ENCODE results near the gene POU6F1.

The POU6F1 gene

DNA sequence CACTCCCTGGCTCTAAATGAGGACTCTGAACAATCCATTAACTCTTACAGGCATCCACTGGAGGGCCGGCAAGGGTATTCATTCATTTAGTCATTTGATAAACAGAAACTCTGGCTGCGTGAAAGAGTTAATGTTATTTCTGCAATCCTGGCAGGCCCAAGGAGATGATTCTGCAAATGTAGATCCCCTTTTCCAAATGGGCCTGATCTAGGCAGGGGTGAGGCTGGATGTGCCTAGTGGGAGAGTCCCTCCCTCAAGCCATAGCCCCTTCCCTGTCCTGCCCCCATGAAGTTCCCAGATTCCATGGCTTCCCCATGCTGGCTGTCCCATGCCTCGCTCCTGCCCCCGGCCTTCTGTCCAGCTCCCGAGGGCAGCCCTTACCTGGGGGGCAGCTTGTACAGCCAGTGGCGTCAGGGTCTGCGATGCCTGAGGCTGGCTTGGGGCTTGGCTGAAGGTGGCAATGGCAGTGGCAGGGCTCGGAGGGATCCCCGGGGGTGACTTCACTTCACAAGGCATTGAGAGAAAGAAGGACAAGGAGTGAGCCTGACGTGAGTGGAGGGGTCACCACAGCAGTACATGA lies 18.4 kb downstream of the POU6F1 start:
- Mint-ChIP-seq H3K36me3 (ENCODE audit: low read depth) (no peaks in the 10 kb centered on the region), H3K4me3 (no peak overlapping the region), H3K27ac (peak overlapping the region; percentile 84), H3K4me1 (ENCODE audit: low read depth) (peaks cover 21% of the 10 kb centered on the region), H3K9me3 (no peaks in the 10 kb centered on the region), H3K27me3 (peaks cover 2% of the 10 kb centered on the region)
- intact Hi-C loops (cut with micrococcal nuclease), result no loop called here

DNA sequence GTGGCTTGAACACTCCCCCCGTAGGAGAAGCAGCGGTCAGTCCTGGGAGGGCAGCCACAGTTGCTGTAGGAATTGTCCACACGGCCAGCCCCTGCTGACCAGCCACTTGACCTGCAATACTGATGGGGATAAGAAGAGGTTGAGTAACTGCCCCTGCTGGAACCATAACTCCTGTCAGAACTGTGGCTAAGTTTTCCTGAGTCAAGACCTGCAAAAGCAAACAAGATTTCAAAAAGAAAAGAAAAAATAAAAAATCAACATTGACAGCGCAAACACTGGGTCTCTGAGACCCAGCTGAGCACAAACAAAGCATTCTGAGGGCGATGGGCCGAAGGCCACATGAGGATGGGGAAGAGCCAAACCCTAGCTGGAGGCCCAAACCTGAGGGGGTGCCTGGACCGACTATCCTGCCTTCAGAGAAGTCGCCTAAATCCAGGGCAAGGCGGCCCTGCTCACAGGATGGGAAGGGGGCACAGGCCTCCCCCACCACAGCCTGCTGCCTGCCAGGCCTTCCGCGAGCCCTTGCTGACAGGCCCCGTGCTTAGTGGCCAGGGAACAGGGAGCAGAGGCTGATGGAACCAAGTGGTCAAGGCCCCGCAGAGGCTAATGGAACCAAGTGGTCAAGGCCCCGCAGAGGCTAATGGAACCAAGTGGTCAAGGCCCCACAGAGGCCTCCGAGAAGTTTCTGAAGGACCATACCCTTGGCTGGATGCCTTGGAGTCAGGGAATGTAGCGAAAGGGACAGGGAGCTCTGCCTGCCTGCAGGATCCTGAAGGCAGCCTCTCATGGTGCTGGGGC lies 19.1 kb downstream of the POU6F1 start:
- peaks cover 21% of the 10 kb centered on the region for H3K4me1 Mint-ChIP-seq (ENCODE audit: low read depth)
- H3K27ac Mint-ChIP-seq, result peak overlapping the region; percentile 84
- intact Hi-C loops (cut with micrococcal nuclease), result no loop called here
- no peaks in the 10 kb centered on the region for H3K9me3 Mint-ChIP-seq
- no peak overlapping the region for H3K4me3 Mint-ChIP-seq
- H3K27me3 Mint-ChIP-seq, result peaks cover 2% of the 10 kb centered on the region
- H3K36me3 Mint-ChIP-seq (ENCODE audit: low read depth), result no peaks in the 10 kb centered on the region

DNA sequence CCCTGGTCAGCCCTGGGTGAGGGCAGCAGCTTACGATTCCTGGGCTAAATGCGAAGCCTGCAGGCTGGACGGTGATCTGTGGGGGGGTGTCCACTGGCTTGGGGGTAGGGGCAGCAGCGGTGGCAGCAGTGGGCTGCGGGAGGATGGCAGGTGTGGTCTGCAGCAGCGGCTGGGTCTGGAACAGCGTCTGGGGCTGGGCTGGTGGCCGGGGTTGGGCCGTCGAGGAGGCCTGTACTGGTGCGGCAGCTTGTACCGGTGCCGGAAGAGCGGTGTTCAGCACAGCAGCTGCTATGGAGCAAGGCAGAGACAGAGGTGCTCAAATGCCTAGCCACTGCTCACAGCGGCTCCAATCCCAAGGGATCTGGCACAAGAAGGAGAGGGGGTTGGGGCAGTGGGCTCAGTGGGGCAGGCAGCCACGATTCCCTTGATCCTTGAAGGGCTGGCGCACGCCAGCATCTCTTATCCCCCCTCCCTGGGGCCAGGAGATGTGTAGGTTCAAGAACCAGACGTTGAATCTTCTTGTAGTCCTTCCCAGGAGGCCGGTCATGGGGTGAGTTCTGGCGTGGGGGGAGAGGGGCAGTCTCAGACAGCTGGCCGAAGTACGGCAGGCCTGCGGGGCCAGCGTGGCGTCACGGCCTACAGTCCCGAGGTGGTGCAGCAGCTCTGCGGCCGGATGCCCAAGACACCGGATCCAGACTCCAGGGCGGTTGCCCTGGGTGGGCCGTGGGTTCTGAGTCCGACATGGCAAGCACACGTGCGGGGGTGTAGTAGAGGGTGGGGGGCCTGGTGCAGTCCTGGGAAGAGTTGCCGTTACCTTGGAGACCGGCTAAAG lies 19.9 kb downstream of the POU6F1 start:
- Mint-ChIP-seq H3K4me3 (no peak overlapping the region), H3K4me1 (ENCODE audit: low read depth) (peaks cover 21% of the 10 kb centered on the region), H3K27me3 (peaks cover 2% of the 10 kb centered on the region), H3K9me3 (no peaks in the 10 kb centered on the region), H3K27ac (peak overlapping the region; percentile 84), H3K36me3 (ENCODE audit: low read depth) (no peaks in the 10 kb centered on the region)
- intact Hi-C loops (cut with micrococcal nuclease), result no loop called here

DNA sequence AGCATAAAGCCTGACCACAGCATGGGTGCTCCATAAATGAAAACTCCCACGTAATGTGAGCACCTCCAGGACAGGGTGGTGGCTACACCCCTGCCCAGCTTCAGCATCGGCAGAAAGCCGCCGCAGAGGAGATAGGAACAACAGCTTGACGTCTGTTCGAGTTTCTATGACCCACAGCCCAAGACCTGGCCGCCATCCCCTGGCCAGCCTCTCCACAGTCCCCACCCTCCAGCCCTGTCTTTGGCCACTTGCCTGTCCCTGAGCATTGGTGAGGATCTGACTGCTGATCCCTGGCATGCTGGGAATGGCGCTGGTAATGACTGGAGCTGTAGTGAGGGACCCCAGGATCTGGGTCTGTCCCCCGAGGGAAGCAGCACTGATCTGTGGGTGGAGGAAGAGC lies 21.3 kb downstream of the POU6F1 start:
- H3K27ac Mint-ChIP-seq, result no peak overlapping the region
- peaks cover 21% of the 10 kb centered on the region for H3K4me1 Mint-ChIP-seq (ENCODE audit: low read depth)
- intact Hi-C loops (cut with micrococcal nuclease), result no loop called here
- peaks cover 2% of the 10 kb centered on the region for H3K27me3 Mint-ChIP-seq
- H3K36me3 Mint-ChIP-seq (ENCODE audit: low read depth), result no peaks in the 10 kb centered on the region
- H3K9me3 Mint-ChIP-seq, result no peaks in the 10 kb centered on the region
- no peak overlapping the region for H3K4me3 Mint-ChIP-seq

DNA sequence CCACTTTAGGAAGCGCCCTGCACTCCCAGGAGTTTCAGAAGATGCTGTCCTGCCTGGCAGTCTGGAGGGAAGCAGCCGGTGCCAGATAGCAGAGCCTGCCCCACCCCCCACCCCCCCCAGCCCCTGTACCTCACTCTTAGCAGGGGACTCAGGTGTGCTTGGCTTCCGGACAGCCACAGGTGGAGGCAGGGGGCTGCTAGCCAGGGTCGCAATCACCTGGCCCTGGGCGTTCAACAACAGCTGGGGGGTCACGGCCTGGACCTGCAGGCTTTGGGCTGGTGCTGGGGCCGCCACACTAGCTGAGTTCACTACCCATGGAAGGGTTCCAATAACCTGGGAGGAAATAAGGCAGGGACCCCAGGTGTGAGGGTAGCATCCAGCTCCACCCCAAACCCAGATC lies 22.0 kb downstream of the POU6F1 start:
- Mint-ChIP-seq H3K9me3 (no peaks in the 10 kb centered on the region), H3K4me1 (ENCODE audit: low read depth) (peaks cover 21% of the 10 kb centered on the region), H3K27me3 (peaks cover 2% of the 10 kb centered on the region), H3K27ac (no peak overlapping the region), H3K4me3 (no peak overlapping the region), H3K36me3 (ENCODE audit: low read depth) (no peaks in the 10 kb centered on the region)
- intact Hi-C loops (cut with micrococcal nuclease), result no loop called here

DNA sequence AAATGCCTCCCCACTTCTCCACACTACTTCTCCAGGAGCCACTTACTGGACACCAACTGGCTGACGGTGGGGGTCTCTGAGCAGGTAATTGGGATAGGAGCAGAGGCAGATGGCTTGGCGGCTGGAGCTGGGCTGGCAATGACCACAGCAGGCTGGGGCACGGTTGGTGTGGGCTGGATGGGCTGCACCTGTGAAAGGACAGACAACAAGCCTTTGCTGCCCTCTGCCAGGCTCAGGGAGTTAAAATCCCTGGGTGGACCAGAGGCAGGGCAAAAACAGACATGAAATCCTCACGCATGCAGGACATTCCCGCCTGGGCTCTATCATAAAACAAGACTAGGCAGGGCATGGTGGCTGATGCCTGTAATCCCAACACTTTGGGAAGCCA lies 25.6 kb downstream of the POU6F1 start:
- H3K27ac Mint-ChIP-seq, result no peak overlapping the region
- no peaks in the 10 kb centered on the region for H3K9me3 Mint-ChIP-seq
- intact Hi-C loops (cut with micrococcal nuclease), result no loop called here

DNA sequence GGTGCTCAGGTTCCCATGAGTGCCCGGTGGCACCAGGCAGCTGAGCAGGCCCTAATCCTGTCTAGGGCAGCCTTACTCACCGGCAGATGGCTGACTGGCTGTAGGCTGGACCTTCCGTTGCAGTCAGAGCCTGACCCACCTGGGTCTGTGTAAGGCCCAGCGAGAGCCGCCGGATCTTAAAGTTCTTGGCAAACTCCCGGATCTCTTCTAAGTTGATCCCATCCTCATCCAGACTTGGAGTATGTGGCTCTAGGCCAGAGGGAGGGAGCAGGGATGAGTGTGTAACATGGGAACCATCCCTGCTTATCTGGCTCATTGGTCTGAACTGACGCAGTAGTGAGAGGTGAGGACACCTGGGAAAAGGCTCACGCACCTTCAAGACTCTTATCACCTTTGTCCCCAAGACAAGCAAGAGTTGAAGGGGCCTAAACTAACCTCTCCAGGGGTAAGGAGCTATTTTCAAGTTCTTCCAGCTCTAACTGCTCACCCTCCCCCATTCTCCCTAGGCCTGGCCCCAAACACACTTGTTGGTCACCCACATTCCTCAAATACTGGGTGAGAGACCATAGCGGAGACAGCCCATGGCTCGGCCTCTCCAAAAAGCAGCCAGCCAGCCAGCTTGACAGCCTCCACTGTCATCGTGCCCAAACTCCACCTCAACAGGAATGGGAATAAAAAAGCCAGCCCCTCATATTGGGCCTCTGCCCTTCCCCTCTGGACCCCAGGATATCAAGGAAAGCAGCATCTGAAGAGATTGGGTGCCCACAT lies 26.2 kb downstream of the POU6F1 start:
- Mint-ChIP-seq H3K9me3 (no peaks in the 10 kb centered on the region), H3K4me3 (no peak overlapping the region), H3K36me3 (ENCODE audit: low read depth) (no peaks in the 10 kb centered on the region), H3K27ac (no peak overlapping the region), H3K4me1 (ENCODE audit: low read depth) (peaks cover 11% of the 10 kb centered on the region), H3K27me3 (peaks cover 1% of the 10 kb centered on the region)
- intact Hi-C loops (cut with micrococcal nuclease), result no loop called here

More for the DNA sequence above, 25.6 kb downstream of the POU6F1 start:
- no peaks in the 10 kb centered on the region for H3K36me3 Mint-ChIP-seq (ENCODE audit: low read depth)
- peaks cover 7% of the 10 kb centered on the region for H3K4me1 Mint-ChIP-seq (ENCODE audit: low read depth)
- H3K4me3 Mint-ChIP-seq, result no peak overlapping the region
- H3K27me3 Mint-ChIP-seq, result peaks cover 1% of the 10 kb centered on the region

DNA sequence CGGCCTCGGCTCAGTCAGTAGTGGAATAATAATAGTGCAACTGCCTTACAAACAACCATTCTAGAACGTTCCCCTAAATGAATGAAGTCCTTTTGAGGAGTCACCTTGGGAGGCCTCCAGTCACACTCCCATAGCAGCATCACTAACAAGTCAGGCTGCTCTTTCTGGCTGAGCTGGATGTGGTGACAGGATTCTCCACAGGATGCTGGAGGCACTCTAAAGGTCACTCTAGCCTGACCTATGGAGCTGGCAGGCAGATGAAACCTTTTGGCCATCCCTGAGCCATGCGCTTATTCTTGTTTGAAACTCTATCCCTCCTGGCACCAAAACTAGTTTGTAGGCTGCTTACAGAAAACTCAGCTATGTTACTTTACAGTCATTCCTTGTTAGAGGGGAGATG lies 27.0 kb downstream of the POU6F1 start:
- Mint-ChIP-seq H3K9me3 (no peaks in the 10 kb centered on the region), H3K4me3 (no peak overlapping the region)

DNA sequence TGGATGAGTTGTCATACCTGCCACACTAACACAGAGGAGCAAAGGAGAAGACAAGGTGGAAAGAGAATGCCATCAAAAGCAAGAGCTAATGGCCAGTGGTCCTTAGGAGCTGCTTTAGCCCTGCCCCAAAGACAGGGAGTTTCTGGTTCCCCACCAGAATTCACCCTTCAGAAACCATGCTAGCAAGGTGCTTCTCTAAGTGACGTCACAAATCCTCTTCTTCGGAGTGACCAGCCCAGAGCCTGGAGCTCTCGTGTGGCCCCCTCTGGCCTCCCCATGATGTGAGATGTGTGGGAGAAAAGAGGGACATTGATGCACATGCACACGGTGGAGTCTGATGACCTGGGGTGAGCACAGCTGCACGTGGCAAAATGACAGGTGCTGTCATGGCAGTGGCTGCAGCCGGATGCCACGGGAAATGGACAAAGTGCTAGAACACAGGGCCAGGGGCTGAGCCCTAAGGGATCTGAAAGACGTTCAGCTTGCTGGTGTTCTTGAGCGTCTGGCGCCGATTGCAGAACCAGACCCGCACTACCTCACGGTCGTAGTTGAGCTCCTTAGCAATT lies 28.0 kb downstream of the POU6F1 start:
- H3K9me3 Mint-ChIP-seq, result no peaks in the 10 kb centered on the region
- peaks cover 14% of the 10 kb centered on the region for H3K4me1 Mint-ChIP-seq (ENCODE audit: low read depth)

More for the DNA sequence above, 27.0 kb downstream of the POU6F1 start:
- no peaks in the 10 kb centered on the region for H3K36me3 Mint-ChIP-seq (ENCODE audit: low read depth)
- intact Hi-C loops (cut with micrococcal nuclease), result no loop called here
- H3K27me3 Mint-ChIP-seq, result peaks cover 1% of the 10 kb centered on the region
- no peak overlapping the region for H3K27ac Mint-ChIP-seq
- H3K4me1 Mint-ChIP-seq (ENCODE audit: low read depth), result peaks cover 14% of the 10 kb centered on the region

DNA sequence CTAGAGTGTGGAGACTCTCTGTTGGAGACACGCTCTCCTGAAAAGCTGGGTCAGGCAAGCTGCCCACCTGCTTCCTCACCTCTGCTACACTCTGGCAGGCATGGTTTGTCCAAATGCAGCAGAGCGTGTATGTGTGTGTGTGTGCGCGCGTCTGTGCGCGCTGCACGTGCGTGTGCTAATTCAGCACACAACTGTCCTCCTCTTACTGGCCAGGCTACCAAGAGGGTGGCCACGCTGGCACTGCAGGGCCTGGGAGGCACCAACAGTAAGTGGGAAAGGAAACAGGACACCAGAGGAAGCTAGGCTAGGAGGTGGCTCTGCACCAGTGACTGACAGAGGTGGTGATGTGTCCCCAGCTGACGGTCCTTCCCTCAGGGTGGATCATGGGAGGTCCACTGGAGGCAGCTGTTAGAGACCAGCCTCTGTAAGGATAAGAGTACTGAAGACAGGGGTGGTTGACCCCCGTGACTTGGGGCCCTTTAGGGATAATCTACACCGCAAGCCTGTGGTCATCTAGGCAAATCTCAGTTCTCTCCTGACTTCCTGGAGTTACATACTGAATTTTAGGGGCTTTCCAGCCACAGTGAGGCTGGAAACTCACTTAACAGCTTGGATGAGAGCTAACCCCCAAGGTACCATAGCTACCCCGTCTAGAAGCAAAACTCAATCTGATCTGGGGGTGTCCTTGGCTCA lies 29.4 kb downstream of the POU6F1 start:
- H3K36me3 Mint-ChIP-seq (ENCODE audit: low read depth), result no peaks in the 10 kb centered on the region
- H3K4me1 Mint-ChIP-seq (ENCODE audit: low read depth), result peaks cover 14% of the 10 kb centered on the region
- H3K4me3 Mint-ChIP-seq, result no peak overlapping the region
- H3K27ac Mint-ChIP-seq, result no peak overlapping the region
- peaks cover 1% of the 10 kb centered on the region for H3K27me3 Mint-ChIP-seq
- intact Hi-C loops (cut with micrococcal nuclease), result no loop called here
- H3K9me3 Mint-ChIP-seq, result no peaks in the 10 kb centered on the region

More for the DNA sequence above, 28.0 kb downstream of the POU6F1 start:
- Mint-ChIP-seq H3K4me3 (no peak overlapping the region), H3K27ac (no peak overlapping the region), H3K36me3 (ENCODE audit: low read depth) (no peaks in the 10 kb centered on the region), H3K27me3 (peaks cover 1% of the 10 kb centered on the region)
- intact Hi-C loops (cut with micrococcal nuclease), result no loop called here

DNA sequence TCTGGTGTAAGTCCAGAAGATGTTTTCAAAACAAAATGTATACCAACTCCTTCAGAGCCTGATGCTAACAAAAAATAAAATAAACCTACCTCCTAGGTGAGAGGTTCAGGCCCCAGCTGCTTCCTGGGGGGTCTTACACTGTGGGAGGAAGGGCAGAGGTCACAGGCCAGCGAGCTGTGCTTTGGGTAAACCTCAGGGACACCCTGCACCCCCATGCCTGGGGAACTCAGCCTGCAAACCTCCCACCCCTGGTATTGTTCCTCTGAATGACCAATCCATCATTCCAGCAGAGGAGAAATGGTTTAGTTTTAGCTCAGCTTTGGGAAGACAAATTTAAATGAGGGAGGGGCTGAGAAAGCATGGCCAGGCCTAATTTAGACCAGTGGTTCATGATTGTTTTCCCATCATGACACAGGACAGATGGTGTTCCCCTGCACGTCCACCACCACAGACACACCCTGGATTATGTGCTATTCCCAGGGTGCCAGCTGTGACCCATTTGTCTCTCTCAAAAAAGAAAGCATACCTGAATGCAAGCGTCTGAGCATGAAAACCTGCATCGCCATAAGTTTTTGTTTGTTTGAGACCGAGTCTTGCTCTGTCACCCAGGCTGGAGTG lies 30.4 kb downstream of the POU6F1 start:
- H3K27ac Mint-ChIP-seq, result peak overlapping the region; percentile 63
- H3K4me3 Mint-ChIP-seq, result no peak overlapping the region
- H3K9me3 Mint-ChIP-seq, result no peaks in the 10 kb centered on the region
- peaks cover 1% of the 10 kb centered on the region for H3K27me3 Mint-ChIP-seq
- intact Hi-C loops (cut with micrococcal nuclease), result no loop called here
- H3K4me1 Mint-ChIP-seq (ENCODE audit: low read depth), result peaks cover 14% of the 10 kb centered on the region
- H3K36me3 Mint-ChIP-seq (ENCODE audit: low read depth), result no peaks in the 10 kb centered on the region

DNA sequence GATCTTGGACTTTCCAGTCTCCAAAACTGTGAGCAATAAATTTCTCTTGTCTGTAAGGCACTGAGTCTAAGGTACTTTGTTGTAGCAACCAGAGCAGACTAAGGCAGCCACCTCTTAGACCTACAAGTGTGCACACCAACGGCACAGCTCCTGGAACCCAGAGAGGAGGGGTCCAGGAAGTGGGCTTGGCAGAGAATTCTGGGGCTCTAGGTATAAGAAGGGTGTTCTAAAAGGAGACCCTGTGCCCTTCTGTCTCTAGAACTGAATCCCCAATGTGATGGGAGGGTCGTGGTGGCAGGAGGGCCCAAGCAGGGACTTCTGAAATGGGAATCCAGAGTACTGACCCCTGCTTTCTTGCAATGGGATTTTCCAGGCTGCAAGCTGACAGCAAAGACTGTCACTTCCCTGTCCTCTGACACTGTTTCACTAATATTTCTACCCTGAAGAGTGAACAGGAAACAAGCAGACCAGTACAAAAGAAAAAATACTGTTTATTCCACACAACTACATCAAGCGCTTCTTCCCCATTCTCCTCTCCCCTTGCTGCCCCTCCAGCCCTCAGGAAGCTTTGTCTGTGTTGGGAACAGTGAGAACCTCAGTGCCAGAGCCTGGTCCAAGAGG lies 31.3 kb downstream of the POU6F1 start:
- H3K27ac Mint-ChIP-seq, result peak overlapping the region; percentile 63
- H3K4me1 Mint-ChIP-seq (ENCODE audit: low read depth), result peaks cover 14% of the 10 kb centered on the region
- H3K4me3 Mint-ChIP-seq, result no peak overlapping the region
- H3K36me3 Mint-ChIP-seq (ENCODE audit: low read depth), result no peaks in the 10 kb centered on the region
- no peaks in the 10 kb centered on the region for H3K9me3 Mint-ChIP-seq
- intact Hi-C loops (cut with micrococcal nuclease), result no loop called here
- peaks cover 1% of the 10 kb centered on the region for H3K27me3 Mint-ChIP-seq

Measured in dendritic cell treated with granulocyte-macrophage colony-stimulating factor and Interleukin-4, amounts not matched to agents 40 ng/mL and 50 ng/mL, for 4 days (primary cell).